ENCODE data around the gene DNPEP. TPM values are rescaled to one million over a fixed set of nuclear protein-coding genes. Genes with fewer than 3 reads are reported as not detected.

DNPEP gene
- total RNA-seq, 1 donor from 2014 or later, result 117 TPM

GRCh38 chr2:219327719-219328118, 60.0 kb downstream of the DNPEP start:
- no peaks in the 10 kb centered on the region for H3K4me1 Mint-ChIP-seq (ENCODE audit: low read depth)
- no peak for DNase-seq (ENCODE audit: low spot score)
- H3K9me3 Mint-ChIP-seq, result no peaks in the 10 kb centered on the region
- H3K27me3 Mint-ChIP-seq (ENCODE audit: low read depth), result peaks cover 36% of the 10 kb centered on the region
- intact Hi-C loops (cut with micrococcal nuclease), result no loop called here
- H3K4me3 Mint-ChIP-seq (ENCODE audit: low read depth), result no peak overlapping the region
- no peaks in the 10 kb centered on the region for H3K36me3 Mint-ChIP-seq (ENCODE audit: low read depth)
- no peak overlapping the region for H3K27ac Mint-ChIP-seq

- peaks cover 29% of the 10 kb centered on the region for H3K27me3 Mint-ChIP-seq (ENCODE audit: low read depth)
- no peak overlapping the region for H3K4me3 Mint-ChIP-seq (ENCODE audit: low read depth)
- no peaks in the 10 kb centered on the region for H3K36me3 Mint-ChIP-seq (ENCODE audit: low read depth)
- peaks cover 2% of the 10 kb centered on the region for H3K4me1 Mint-ChIP-seq (ENCODE audit: low read depth)
- H3K27ac Mint-ChIP-seq, result no peak overlapping the region
- intact Hi-C loops (cut with micrococcal nuclease), result no loop called here
- no peaks in the 10 kb centered on the region for H3K9me3 Mint-ChIP-seq
- DNase-seq (ENCODE audit: low spot score), result no peak
Measured at GRCh38 chr2:219325657-219326315, 61.9 kb downstream of the DNPEP start.

GRCh38 chr2:219325136-219325535, 62.6 kb downstream of the DNPEP start:
- Mint-ChIP-seq H3K36me3 (ENCODE audit: low read depth) (no peaks in the 10 kb centered on the region), H3K27me3 (ENCODE audit: low read depth) (peaks cover 29% of the 10 kb centered on the region), H3K9me3 (no peaks in the 10 kb centered on the region), H3K4me1 (ENCODE audit: low read depth) (peaks cover 3% of the 10 kb centered on the region), H3K27ac (no peak overlapping the region), H3K4me3 (ENCODE audit: low read depth) (no peak overlapping the region)
- intact Hi-C loops (cut with micrococcal nuclease), result no loop called here
- no peak for DNase-seq (ENCODE audit: low spot score)

- no peaks in the 10 kb centered on the region for H3K36me3 Mint-ChIP-seq (ENCODE audit: low read depth)
Measured at GRCh38 chr2:219323434-219323833, 64.3 kb downstream of the DNPEP start.

More at GRCh38 chr2:219323434-219323833, 64.3 kb downstream of the DNPEP start:
- Mint-ChIP-seq H3K27ac (no peak overlapping the region), H3K9me3 (no peaks in the 10 kb centered on the region), H3K4me3 (ENCODE audit: low read depth) (no peak overlapping the region), H3K27me3 (ENCODE audit: low read depth) (peaks cover 24% of the 10 kb centered on the region), H3K4me1 (ENCODE audit: low read depth) (peaks cover 3% of the 10 kb centered on the region)
- no peak for DNase-seq (ENCODE audit: low spot score)
- intact Hi-C loops (cut with micrococcal nuclease), result no loop called here

Other genes starting within 250 kb of the DNPEP start
- 15.9 and 22.9 TPM in 2 replicates for gene NHEJ1, start 227.1 kb downstream of the DNPEP start, total RNA-seq
- 1.3 and 1.9 TPM in 2 replicates for gene SLC23A3, start 217.9 kb downstream of the DNPEP start, total RNA-seq
- 56.6 and 58.5 TPM in 2 replicates for gene CNPPD1, start 211.0 kb downstream of the DNPEP start, total RNA-seq
- 52.5 and 57.4 TPM in 2 replicates for gene RETREG2, start 209.6 kb downstream of the DNPEP start, total RNA-seq
- gene ZFAND2B, start 181.1 kb downstream of the DNPEP start, total RNA-seq, result 27.3 and 33.5 TPM in 2 replicates
- gene ABCB6, start 169.0 kb downstream of the DNPEP start, total RNA-seq, result 22.1 and 25.4 TPM in 2 replicates
- gene ATG9A, start 158.3 kb downstream of the DNPEP start, total RNA-seq, result 53.1 and 60.5 TPM in 2 replicates
- 133 and 142 TPM in 2 replicates for gene ANKZF1, start 158.1 kb downstream of the DNPEP start, total RNA-seq
- gene GLB1L, start 142.5 kb downstream of the DNPEP start, total RNA-seq, result 4.2 and 4.4 TPM in 2 replicates
- 32.0 and 33.3 TPM in 2 replicates for gene STK16, start 142.4 kb downstream of the DNPEP start, total RNA-seq
- gene TUBA4B, start 134.7 kb downstream of the DNPEP start, total RNA-seq, result not detected in 2 replicates
- 220 and 231 TPM in 2 replicates for gene TUBA4A, start 134.0 kb downstream of the DNPEP start, total RNA-seq
- gene DNAJB2, start 108.5 kb downstream of the DNPEP start, total RNA-seq, result 49.8 and 55.6 TPM in 2 replicates
- 1.1 and 1.6 TPM in 2 replicates for gene PTPRN, start 78.5 kb downstream of the DNPEP start, total RNA-seq
- gene RESP18, start 55.2 kb downstream of the DNPEP start, total RNA-seq, result not detected in 2 replicates
- not detected in 2 replicates for gene DES, start 30.5 kb upstream of the DNPEP start, total RNA-seq
- gene SPEG, start 46.9 kb upstream of the DNPEP start, total RNA-seq, result not detected in 2 replicates
- 52.0 and 52.9 TPM in 2 replicates for gene GMPPA, start 111.0 kb upstream of the DNPEP start, total RNA-seq
- not detected in 2 replicates for gene ASIC4, start 126.6 kb upstream of the DNPEP start, total RNA-seq
- gene CHPF, start 155.9 kb upstream of the DNPEP start, total RNA-seq, result 40.2 and 41.9 TPM in 2 replicates
- gene TMEM198, start 156.1 kb upstream of the DNPEP start, total RNA-seq, result 3.8 and 4.9 TPM in 2 replicates
- 0.37 and 0.59 TPM in 2 replicates for gene OBSL1, start 183.6 kb upstream of the DNPEP start, total RNA-seq
- gene INHA, start 184.4 kb upstream of the DNPEP start, total RNA-seq, result not detected in 2 replicates
- gene STK11IP, start 209.9 kb upstream of the DNPEP start, total RNA-seq, result 32.5 and 38.1 TPM in 2 replicates
- 0.07 and 0.14 TPM in 2 replicates for gene SLC4A3, start 239.7 kb upstream of the DNPEP start, total RNA-seq